LNCAP (cell line): Measurements from ENCODE around the gene ZNF607.

Experiments
- TF ChIP-seq, protein P1 (sequence below): fragments of 450-650 bp; IDR thresholded peaks from 2 replicates; pipeline ENCODE4 v1.5.1; 2017; ENCODE audit warnings: mild to moderate bottlenecking

The ZNF607 gene

DNA sequence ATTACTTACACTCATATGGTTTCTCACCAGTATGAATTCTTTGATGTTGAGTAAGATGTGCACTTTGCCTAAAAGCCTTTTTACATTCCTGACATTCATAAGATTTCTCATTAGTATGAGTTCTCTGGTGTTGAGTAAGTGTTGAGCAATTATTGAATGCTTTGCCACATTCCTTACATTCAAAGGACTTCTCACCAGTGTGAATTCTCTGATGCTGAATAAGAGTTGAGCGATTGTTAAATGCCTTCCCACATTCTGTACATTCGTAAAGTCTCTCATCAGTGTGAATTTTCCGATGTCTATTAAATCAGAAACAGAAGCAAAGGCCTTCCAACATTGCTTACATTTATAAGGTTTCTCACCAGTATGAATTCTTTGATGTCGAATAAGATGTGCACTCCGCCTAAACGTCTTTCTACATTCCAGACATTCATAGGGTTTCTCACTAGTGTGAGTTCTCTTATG lies 50.1 kb downstream of the ZNF607 start:
- TF ChIP-seq, protein P1, sequence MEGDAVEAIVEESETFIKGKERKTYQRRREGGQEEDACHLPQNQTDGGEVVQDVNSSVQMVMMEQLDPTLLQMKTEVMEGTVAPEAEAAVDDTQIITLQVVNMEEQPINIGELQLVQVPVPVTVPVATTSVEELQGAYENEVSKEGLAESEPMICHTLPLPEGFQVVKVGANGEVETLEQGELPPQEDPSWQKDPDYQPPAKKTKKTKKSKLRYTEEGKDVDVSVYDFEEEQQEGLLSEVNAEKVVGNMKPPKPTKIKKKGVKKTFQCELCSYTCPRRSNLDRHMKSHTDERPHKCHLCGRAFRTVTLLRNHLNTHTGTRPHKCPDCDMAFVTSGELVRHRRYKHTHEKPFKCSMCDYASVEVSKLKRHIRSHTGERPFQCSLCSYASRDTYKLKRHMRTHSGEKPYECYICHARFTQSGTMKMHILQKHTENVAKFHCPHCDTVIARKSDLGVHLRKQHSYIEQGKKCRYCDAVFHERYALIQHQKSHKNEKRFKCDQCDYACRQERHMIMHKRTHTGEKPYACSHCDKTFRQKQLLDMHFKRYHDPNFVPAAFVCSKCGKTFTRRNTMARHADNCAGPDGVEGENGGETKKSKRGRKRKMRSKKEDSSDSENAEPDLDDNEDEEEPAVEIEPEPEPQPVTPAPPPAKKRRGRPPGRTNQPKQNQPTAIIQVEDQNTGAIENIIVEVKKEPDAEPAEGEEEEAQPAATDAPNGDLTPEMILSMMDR = no peak

DNA sequence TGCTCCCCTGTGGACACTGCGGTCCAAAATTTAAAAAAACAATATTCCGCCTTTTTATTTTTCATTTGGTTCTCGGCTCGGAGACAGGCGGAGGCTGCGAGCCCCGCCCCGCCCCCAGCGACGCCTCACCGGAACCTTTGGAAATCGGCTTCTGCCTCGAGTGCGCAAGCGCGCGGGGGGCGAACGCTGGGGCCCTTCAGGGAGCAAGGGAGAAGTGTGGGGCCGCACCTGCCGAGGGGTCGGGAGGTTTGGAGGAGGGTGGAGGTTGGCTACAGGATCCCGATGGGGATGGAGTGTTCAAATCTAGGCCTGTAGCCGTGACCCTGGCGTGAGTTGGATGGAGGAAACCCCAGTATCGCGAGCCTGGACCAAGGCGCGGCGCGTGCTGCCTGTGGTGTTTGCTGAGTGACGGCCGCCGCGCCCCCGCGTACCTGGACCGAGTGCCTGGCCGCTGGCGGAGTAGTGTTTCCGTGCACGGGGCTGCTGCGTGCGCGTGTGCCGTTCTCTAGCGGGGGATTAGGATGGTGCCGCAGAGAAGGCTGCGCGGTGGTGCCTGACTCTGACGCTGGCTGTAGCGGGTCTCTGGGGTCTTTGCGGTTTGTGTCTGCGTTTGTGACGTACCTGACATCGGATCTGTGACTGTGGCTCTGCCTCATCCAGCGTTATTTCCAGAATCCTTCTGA lies 63.7 kb downstream of the ZNF607 start:
- TF ChIP-seq, protein P1 = no peak

DNA sequence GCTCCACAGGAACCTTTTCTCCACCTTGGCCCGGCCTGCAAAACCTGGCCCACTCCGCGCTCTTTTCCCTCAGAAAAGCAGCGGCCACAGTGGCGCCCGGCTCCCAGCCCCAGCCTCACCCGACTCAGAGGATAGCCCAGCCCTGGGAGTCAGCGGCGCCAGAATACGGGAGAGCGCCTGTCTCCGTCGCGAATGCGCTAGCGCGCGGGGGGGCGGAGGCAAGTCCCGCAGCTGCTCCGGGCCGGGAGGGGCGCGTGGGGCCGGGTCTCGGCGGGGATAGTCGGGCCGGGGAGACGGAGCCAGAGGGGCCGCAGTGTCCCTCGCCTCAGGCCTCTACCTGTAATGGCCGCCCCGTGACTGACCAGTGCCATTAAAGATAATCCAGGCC lies 64.3 kb downstream of the ZNF607 start, which contains the start of gene ZFP30:
Gene ZFP30 (minus strand): TSS at position 165 of the 388 bp plus-strand sequence. CDS start 7,643 bp downstream, outside the sequence.
- TF ChIP-seq, protein P1 = no peak

DNA sequence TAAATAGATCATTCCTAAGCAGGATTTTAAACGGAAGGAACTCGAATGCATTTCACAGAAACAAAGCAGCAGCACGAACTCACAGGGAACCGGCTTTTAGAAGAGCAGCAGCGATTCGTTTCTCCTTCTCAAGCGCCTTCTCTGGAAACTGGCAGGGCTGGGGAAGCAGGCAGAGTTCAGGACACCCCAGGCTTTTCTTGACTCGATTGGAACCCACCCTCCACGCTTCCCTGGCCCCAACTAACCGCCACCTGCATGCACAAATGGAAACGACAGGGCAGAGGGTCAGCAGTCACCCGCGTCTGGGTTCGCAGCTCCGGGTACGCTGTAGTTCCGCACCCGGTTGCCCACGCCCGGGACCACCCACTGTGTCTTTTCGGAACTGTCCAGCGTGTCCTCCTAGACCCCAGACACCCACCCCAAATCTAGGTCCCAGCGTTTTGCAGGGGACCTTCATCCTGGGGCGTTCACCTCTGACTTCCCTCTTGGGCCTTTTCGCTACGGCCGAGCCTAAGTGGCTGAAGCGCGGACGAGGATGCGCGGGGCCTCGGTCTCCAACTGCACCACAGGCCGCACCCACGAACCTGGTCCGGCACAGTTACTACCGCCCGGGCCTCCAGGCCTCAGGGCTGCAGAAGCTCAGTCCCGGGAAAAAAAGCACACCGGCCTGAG lies 64.8 kb downstream of the ZNF607 start:
- TF ChIP-seq, protein P1 = no peak

DNA sequence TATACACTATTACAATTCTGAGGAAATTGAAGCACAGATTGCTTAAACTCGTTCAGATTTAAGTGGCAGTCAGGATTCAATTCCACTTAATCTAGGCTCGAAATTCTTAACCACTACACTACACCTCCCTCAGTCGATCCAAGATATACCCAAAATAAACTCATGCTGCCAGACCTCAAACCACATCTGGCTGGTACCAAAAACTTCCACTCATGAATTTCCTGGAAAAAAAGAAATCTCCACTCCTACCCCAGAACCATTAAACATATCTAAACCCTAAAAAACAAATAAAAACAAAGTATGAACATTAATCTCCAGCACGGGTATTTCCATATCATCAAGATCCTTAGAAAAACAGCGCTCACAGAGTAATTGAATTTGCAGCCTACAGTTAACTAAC lies 65.4 kb downstream of the ZNF607 start:
- TF ChIP-seq, protein P1 = no peak
